ENCODE measurements around the gene RAB35.
A peak's percentile ranks its signal among the peaks of the same experiment; 100 is the strongest.

RAB35 gene

DNA sequence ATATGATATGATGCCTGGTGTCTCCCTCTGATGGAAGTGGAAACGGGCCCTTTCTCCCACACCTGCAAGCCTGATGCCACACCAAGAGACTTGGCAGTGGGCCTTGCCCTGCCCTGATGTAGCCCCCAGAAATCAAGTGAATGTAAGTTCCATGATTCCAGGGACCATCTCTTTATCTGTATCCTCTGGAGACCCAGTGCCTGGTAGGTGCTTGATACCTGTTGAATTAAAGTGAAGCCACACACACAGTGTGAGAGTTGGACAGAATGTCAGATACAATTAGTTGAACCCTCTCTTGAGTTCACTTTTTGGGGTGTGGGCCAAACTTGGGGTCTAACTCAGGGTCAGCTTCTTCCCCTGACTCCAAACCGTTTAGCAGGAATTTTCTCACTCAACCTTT lies 4.8 kb upstream of the RAB35 start:
- H3K4me3 Mint-ChIP-seq = peak overlapping the region; percentile 59
- no peaks in the 10 kb centered on the region for H3K9me3 Mint-ChIP-seq (ENCODE audit: low read depth)
- H3K27me3 Mint-ChIP-seq = no peaks in the 10 kb centered on the region
- peak overlapping the region; percentile 86 for H3K27ac Mint-ChIP-seq
- peaks cover 4% of the 10 kb centered on the region for H3K36me3 Mint-ChIP-seq
- peaks cover 71% of the 10 kb centered on the region for H3K4me1 Mint-ChIP-seq (ENCODE audit: low read depth)

GRCh38 chr12:120119271-120119973 lies 2.9 kb upstream of the RAB35 start:
- H3K36me3 Mint-ChIP-seq = peaks cover 8% of the 10 kb centered on the region
- peaks cover 77% of the 10 kb centered on the region for H3K4me1 Mint-ChIP-seq (ENCODE audit: low read depth)
- H3K4me3 Mint-ChIP-seq = peak overlapping the region; percentile 75
- H3K9me3 Mint-ChIP-seq (ENCODE audit: low read depth) = no peaks in the 10 kb centered on the region
- H3K27ac Mint-ChIP-seq = peak overlapping the region; percentile 94
- H3K27me3 Mint-ChIP-seq = no peaks in the 10 kb centered on the region

DNA sequence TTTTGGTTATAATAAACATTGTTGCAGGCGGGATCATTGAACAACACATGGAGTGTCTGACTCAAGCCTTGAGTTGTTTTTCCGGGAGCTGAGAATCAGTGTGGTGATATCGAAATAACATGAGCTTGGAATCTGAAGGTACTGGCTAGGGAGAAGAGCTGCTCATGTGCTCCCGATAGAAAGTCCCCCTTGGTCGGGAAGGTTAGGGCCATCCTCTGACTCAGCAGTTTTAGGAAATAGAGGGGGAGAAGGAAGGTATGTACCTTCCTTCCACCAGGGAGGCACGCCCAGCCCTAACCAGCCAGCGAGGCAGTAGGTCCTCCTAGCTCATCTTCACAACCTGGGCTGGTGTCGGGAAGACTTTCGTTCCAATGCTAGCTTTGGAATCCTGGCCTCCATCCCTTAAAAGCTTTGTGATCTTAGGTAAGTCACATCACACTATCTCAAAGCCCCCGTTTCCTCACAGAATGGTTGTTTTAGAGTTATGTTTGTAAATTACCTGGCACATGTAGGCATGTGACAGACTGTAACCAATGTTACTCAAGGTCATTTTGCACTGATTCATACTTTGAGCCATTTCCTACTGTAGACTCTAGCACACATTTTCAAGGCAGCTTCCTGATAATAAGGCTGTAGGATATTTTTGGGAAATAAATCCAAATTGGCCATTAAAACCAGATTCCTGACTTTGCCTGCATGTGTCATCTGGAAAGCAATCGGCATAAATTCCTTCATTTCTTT lies 1.9 kb upstream of the RAB35 start:
- H3K4me3 Mint-ChIP-seq = peak overlapping the region; percentile 91
- H3K27me3 Mint-ChIP-seq = no peaks in the 10 kb centered on the region

DNA sequence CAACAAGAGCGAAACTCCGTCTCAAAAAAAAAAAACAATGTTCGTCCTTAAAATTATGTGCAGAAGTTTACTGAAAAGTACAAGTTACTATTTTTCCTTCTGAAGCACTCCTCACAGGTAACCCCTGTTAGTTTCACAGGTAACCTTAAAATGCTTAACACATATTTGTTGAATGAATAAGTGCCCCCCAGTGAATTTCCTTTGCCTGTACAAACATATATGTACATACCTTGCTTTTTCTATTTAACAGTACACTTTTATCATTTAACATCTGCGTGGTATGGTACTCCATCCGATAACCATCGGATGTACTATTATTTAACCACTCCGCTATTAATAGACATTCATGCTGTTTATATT lies 1.4 kb upstream of the RAB35 start:
- Mint-ChIP-seq H3K9me3 (ENCODE audit: low read depth) (no peaks in the 10 kb centered on the region), H3K4me1 (ENCODE audit: low read depth) (peaks cover 71% of the 10 kb centered on the region)

More for the DNA sequence above, 1.9 kb upstream of the RAB35 start:
- no peaks in the 10 kb centered on the region for H3K9me3 Mint-ChIP-seq (ENCODE audit: low read depth)
- H3K36me3 Mint-ChIP-seq = peaks cover 8% of the 10 kb centered on the region
- H3K27ac Mint-ChIP-seq = peak overlapping the region; percentile 37
- H3K4me1 Mint-ChIP-seq (ENCODE audit: low read depth) = peaks cover 72% of the 10 kb centered on the region

DNA sequence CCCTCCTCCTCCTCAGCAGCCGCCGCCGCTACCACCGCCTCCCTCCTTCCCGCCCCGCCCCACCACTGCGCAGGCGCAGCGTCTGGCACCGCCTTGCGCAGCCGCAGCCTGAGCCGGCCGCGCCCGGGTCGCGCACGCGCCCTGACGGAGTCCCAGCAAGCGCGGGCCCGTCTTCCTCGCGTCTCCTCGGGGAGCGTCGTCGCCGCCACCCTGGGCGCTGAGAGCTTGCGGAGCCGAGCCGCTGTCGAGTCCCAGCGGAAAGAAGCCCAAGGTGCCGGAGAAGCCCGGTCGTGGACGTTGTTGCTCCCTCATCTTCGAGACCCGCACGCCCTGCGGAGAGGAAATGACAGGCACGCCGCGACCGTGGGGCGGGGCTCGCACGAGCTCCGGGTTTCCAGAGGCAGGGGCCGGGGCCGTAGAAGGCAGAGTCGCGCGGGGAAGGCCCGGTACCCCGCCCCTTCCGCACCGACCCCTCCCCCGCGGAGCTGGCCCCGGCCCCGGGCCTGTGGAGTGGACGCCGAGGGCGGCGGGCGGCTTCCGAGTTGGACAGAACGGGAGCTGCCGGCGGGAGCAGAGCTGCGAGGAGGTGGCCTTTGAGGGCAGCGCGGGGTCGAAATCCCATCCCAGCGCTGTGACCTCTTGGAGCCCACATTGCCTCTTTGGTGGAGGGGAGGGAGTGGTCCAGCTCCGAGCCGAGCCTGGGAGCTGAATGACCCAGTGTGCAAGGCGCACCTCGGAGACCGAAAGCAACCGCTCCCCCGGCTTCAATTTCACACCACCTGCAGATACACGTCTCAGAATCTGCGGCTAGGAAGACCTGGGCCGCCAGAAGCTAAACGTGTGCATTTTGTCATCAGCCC lies 469 bp upstream of the RAB35 start:
- H3K4me3 Mint-ChIP-seq = peak overlapping the region; percentile 91
- H3K4me1 Mint-ChIP-seq (ENCODE audit: low read depth) = peaks cover 75% of the 10 kb centered on the region
- H3K27me3 Mint-ChIP-seq = no peaks in the 10 kb centered on the region
- H3K9me3 Mint-ChIP-seq (ENCODE audit: low read depth) = no peaks in the 10 kb centered on the region
- peak overlapping the region; percentile 79 for H3K27ac Mint-ChIP-seq
- H3K36me3 Mint-ChIP-seq = peaks cover 12% of the 10 kb centered on the region

More for the DNA sequence above, 1.4 kb upstream of the RAB35 start:
- peaks cover 11% of the 10 kb centered on the region for H3K36me3 Mint-ChIP-seq
- no peaks in the 10 kb centered on the region for H3K27me3 Mint-ChIP-seq
- peak overlapping the region; percentile 91 for H3K4me3 Mint-ChIP-seq
- H3K27ac Mint-ChIP-seq = peak overlapping the region; percentile 79

GRCh38 chr12:120115692-120116440 lies 687 bp downstream of the RAB35 start:
- Mint-ChIP-seq H3K4me1 (ENCODE audit: low read depth) (peaks cover 71% of the 10 kb centered on the region), H3K9me3 (ENCODE audit: low read depth) (no peaks in the 10 kb centered on the region), H3K36me3 (peaks cover 12% of the 10 kb centered on the region), H3K27ac (peak overlapping the region; percentile 87), H3K27me3 (no peaks in the 10 kb centered on the region), H3K4me3 (peak overlapping the region; percentile 92)

DNA sequence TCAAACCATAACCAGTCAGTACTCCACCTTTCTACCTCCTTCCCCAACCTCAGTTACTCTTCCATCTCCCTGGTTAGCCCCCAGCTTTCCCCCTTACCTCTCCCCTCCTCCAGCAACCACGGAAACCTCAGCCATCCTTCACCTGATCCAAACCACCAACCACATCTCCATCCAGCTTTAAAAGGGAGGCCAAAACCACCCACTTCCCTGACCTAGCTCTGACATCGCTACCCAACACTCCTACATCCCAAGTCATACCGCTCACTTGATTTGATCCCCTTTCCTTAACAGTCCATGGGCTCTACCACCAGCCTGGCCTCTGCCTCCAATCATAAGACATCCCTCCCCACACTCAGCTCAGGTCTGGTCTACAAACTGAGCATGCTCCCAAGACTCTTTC lies 1.5 kb downstream of the RAB35 start:
- Mint-ChIP-seq H3K4me1 (ENCODE audit: low read depth) (peaks cover 71% of the 10 kb centered on the region), H3K27me3 (no peaks in the 10 kb centered on the region), H3K27ac (peak overlapping the region; percentile 87), H3K36me3 (peaks cover 12% of the 10 kb centered on the region), H3K9me3 (ENCODE audit: low read depth) (no peaks in the 10 kb centered on the region), H3K4me3 (peak overlapping the region; percentile 92)

DNA sequence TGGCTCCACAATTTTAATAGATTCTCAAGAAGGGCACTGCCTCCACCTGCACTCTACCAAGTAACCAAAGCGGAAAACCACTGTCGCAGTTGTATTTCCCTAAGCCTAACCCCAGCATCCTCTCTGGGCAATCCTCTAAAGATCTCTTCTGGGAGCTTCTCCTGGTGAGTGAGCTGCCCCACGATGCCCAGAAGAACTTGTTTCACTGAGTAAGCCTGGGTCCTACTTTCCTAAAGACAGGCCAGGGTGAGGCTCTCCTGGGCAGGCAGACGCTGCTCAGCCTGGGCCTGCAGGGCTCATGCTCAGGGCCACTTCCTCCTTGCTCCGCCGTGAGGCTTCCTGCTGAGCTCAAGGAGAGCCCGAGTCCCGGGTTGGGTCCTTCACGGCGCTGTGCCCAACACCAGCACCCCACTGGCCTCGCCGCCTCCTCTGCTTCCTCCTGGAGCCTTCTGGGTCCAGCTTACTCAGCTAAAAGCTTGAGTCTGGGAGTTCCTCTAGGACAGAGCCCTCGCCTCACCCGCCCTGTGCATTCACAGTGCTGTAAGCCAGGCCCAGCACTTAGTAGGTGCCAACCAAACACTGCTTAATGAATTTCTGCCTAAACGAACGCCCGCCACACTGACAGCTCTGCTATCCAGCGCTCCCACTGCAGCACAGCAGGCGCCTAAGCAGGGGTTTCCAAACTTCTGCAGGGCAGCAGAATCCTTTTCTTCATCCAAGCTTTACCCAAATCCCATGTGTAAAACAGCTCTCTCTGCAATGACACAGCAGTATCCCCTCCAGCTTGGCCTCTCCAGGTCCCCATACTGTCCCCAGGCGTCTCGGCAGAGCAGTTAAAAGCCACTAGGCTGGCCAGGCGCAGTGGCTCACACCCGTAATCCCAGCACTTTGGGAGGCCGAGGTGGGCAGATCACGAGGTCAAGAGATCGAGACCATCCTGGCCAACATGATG lies 5.7 kb downstream of the RAB35 start:
- peak overlapping the region; percentile 75 for H3K4me3 Mint-ChIP-seq
- H3K9me3 Mint-ChIP-seq (ENCODE audit: low read depth) = no peaks in the 10 kb centered on the region
- no peaks in the 10 kb centered on the region for H3K27me3 Mint-ChIP-seq
- peaks cover 63% of the 10 kb centered on the region for H3K4me1 Mint-ChIP-seq (ENCODE audit: low read depth)
- peak overlapping the region; percentile 77 for H3K27ac Mint-ChIP-seq
- peaks cover 14% of the 10 kb centered on the region for H3K36me3 Mint-ChIP-seq

GRCh38 chr12:120109570-120110267 lies 6.8 kb downstream of the RAB35 start:
- H3K4me1 Mint-ChIP-seq (ENCODE audit: low read depth) = peaks cover 54% of the 10 kb centered on the region

DNA sequence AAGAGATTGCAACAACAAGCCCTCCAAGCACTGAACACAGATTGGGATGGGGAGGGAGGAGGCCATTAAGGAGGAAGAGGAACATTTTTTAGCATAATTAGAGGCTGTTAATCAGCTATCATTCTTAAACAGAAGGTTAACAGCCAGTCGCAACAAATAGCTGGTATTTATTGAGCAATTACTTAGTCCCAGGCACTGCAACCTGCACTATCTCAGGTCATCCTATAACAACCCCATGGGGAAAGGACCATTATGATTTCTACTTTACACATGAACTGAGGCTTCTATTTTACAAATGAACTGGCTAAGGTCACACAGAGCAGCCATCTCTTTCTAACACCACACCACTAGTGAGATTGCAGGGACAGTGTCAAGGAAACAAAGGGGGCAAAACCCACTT lies 10.4 kb downstream of the RAB35 start:
- peaks cover 40% of the 10 kb centered on the region for H3K4me1 Mint-ChIP-seq (ENCODE audit: low read depth)
- H3K27me3 Mint-ChIP-seq = no peaks in the 10 kb centered on the region
- H3K9me3 Mint-ChIP-seq (ENCODE audit: low read depth) = no peaks in the 10 kb centered on the region
- H3K4me3 Mint-ChIP-seq = no peak overlapping the region
- peaks cover 6% of the 10 kb centered on the region for H3K36me3 Mint-ChIP-seq
- H3K27ac Mint-ChIP-seq = no peak overlapping the region

More at GRCh38 chr12:120109570-120110267, 6.8 kb downstream of the RAB35 start:
- Mint-ChIP-seq H3K4me3 (peak overlapping the region; percentile 75), H3K27ac (no peak overlapping the region), H3K36me3 (peaks cover 10% of the 10 kb centered on the region), H3K9me3 (ENCODE audit: low read depth) (no peaks in the 10 kb centered on the region), H3K27me3 (no peaks in the 10 kb centered on the region)

DNA sequence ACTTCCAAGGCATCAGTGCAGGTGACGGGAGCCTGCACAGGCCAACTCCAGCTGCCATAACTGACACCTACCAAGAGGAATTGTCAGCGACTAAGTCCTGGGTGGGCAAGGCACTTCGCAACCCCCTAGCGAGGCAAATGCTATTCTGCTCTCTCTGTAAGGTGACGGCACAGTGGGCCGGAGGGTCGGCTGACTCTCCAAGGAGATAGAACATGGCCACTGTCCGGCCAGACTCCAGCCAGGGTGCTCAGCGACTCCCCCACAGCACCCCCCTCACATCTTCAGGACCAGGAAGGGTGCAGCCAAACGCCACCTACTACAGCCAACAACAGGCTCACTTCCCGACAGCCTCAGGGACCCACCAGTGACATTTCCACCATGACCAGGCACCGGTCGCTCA lies 13.2 kb downstream of the RAB35 start:
- no peak overlapping the region for H3K27ac Mint-ChIP-seq
- H3K9me3 Mint-ChIP-seq (ENCODE audit: low read depth) = no peaks in the 10 kb centered on the region
- no peak overlapping the region for H3K4me3 Mint-ChIP-seq
- no peaks in the 10 kb centered on the region for H3K27me3 Mint-ChIP-seq
- peaks cover 23% of the 10 kb centered on the region for H3K4me1 Mint-ChIP-seq (ENCODE audit: low read depth)
- peaks cover 6% of the 10 kb centered on the region for H3K36me3 Mint-ChIP-seq

DNA sequence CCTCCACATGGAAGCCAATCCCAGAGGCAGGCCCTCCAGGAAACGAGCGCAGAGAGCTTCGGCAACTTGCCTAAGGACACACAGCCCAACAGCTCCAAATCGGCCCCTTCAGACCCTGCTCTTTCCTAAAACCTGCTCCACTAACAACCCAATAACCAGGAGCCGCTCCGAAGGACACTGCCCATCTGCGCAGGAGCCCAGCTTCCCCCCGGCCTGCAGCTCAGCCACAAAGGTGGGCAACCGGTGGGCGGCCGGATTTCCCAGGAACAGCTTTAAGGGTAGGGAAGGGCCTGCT lies 13.6 kb downstream of the RAB35 start:
- H3K4me3 Mint-ChIP-seq = no peak overlapping the region

More for the DNA sequence above, 13.6 kb downstream of the RAB35 start:
- H3K4me1 Mint-ChIP-seq (ENCODE audit: low read depth) = peaks cover 20% of the 10 kb centered on the region
- no peak overlapping the region for H3K27ac Mint-ChIP-seq
- H3K36me3 Mint-ChIP-seq = peaks cover 6% of the 10 kb centered on the region
- no peaks in the 10 kb centered on the region for H3K9me3 Mint-ChIP-seq (ENCODE audit: low read depth)
- H3K27me3 Mint-ChIP-seq = no peaks in the 10 kb centered on the region

All from activated naive CD8-positive, alpha-beta T cell (primary cell).